PC-9 (cell line): ENCODE measurements around the gene TMPRSS7.

ENCODE experiments used
- EZH2 ChIP-seq: fragments of 200-600 bp; sonication (generic); IDR thresholded peaks from 2 replicates; pipeline ENCODE4 v1.8.0; 2017; ENCODE audit warnings: antibody characterized with exemption, low read depth
- TF ChIP-seq, protein P1 (sequence below): fragments of 200-600 bp; sonication (generic); conservative IDR thresholded peaks from 2 replicates; pipeline ENCODE4 v1.6.1; 2017; ENCODE audit warnings: mixed run types, antibody characterized with exemption, mild to moderate bottlenecking, moderate library complexity

DNA sequence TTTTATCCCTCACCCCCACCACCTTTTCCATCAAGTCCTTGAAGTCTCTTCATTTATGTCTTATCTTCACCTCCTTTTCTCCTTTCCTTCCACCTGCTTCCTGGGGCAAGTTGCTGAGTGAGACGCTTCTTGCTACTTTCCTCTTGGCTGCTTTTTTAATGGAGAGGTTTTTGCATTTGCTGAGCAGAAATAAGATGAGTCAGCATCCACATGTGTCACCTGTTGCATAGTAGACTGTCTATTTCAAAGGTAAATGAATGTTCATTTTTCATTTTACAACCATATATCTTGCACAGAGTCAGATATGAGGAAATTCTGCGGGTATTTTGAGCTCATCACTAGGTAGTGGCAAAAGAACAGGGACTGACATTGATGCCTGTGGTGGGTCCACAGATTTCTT is 70.2 kb downstream of the TMPRSS7 start:
- TF ChIP-seq, protein P1, sequence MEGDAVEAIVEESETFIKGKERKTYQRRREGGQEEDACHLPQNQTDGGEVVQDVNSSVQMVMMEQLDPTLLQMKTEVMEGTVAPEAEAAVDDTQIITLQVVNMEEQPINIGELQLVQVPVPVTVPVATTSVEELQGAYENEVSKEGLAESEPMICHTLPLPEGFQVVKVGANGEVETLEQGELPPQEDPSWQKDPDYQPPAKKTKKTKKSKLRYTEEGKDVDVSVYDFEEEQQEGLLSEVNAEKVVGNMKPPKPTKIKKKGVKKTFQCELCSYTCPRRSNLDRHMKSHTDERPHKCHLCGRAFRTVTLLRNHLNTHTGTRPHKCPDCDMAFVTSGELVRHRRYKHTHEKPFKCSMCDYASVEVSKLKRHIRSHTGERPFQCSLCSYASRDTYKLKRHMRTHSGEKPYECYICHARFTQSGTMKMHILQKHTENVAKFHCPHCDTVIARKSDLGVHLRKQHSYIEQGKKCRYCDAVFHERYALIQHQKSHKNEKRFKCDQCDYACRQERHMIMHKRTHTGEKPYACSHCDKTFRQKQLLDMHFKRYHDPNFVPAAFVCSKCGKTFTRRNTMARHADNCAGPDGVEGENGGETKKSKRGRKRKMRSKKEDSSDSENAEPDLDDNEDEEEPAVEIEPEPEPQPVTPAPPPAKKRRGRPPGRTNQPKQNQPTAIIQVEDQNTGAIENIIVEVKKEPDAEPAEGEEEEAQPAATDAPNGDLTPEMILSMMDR: no peak
- TF ChIP-seq EZH2: no peak
